Endodermal cell (in vitro differentiated cells): ENCODE data around the gene PCBP3. TPM values are rescaled to one million over a fixed set of nuclear protein-coding genes. Genes with fewer than 3 reads are reported as not detected.

Source experiments
- DNase-seq: peaks from one replicate; pipeline ENCODE4 v3.0.0-alpha.2; 2017
- H3K27ac ChIP-seq: 2 replicates; pipeline ENCODE4 v1.5.1; 2013; ENCODE audit warnings: mild to moderate bottlenecking, low read depth, low read length, moderate library complexity
- H3K27me3 ChIP-seq: 2 replicates; pipeline ENCODE4 v1.6.1; 2013; ENCODE audit warnings: mild to moderate bottlenecking, low read length, moderate library complexity; ENCODE audit not compliant: insufficient read depth, control insufficient read depth, poor library complexity, severe bottlenecking
- H3K36me3 ChIP-seq: 2 replicates; pipeline ENCODE4 v1.7.0; 2013; ENCODE audit warnings: mild to moderate bottlenecking, low read length, moderate library complexity; ENCODE audit not compliant: control insufficient read depth, insufficient read depth
- H3K4me1 ChIP-seq: one replicate; pipeline ENCODE4 v1.7.0; 2013; ENCODE audit warnings: low read length; ENCODE audit not compliant: control insufficient read depth, insufficient read depth
- H3K4me3 ChIP-seq: 2 replicates; pipeline ENCODE4 v1.5.1; 2013; ENCODE audit warnings: mild to moderate bottlenecking, low read length, moderate library complexity
- H3K9ac ChIP-seq: 2 replicates; pipeline ENCODE4 v1.6.1; 2013; ENCODE audit warnings: mild to moderate bottlenecking, low read length, moderate library complexity; ENCODE audit not compliant: poor library complexity, severe bottlenecking; ENCODE audit errors: extremely low read depth
- H3K9me3 ChIP-seq: 2 replicates; pipeline ENCODE4 v1.6.1; 2013; ENCODE audit warnings: mild to moderate bottlenecking, low read length, moderate library complexity; ENCODE audit not compliant: control insufficient read depth
- H3K27ac Mint-ChIP-seq: 2 replicates; pipeline ENCODE4 v1.8.0; 2020; ENCODE audit warnings: mixed read lengths
- H3K27me3 Mint-ChIP-seq: 2 replicates; pipeline ENCODE4 v1.8.0; 2021; ENCODE audit warnings: mild to moderate bottlenecking, mixed read lengths; ENCODE audit not compliant: insufficient read depth
- H3K36me3 Mint-ChIP-seq: 2 replicates; pipeline ENCODE4 v1.8.0; 2020; ENCODE audit warnings: low read depth, mixed read lengths
- H3K4me1 Mint-ChIP-seq: 2 replicates; pipeline ENCODE4 v1.8.0; 2020; ENCODE audit warnings: mixed read lengths
- H3K4me3 Mint-ChIP-seq: 2 replicates; pipeline ENCODE4 v1.8.0; 2020; ENCODE audit warnings: mild to moderate bottlenecking, moderate library complexity, mixed read lengths
- H3K9me3 Mint-ChIP-seq: 2 replicates; pipeline ENCODE4 v1.8.0; 2020; ENCODE audit warnings: mild to moderate bottlenecking, mixed read lengths
- CTCF ChIP-seq: fragments of 200-600 bp; sonication (generic); conservative IDR thresholded peaks from 2 replicates; pipeline ENCODE4 v1.5.0; 2021; ENCODE audit warnings: antibody characterized with exemption, mild to moderate bottlenecking
- WGBS, 2 experiments: methylation state at CpG; one replicate each; pipeline versions ENCODE4 v1.1.5 to v1.1.7; 2013; ENCODE audit warnings: missing lambda C conversion rate in 2 of 2, mixed read lengths in 1 of 2; ENCODE audit not compliant: insufficient coverage in 1 of 2, insufficient read length in 1 of 2; 5-methylcytosine and 5-hydroxymethylcytosine counted together
- total RNA-seq, 2 donors: library from RNA; stranded (reverse); fragmentation: NEBNext Ultra II Directional in 1 of 2; extraction: Animal tissue kit (Norgen Biotek cat#: 25700) in 1 of 2; gene quantifications; 2 replicates in 1 of 2; 3 replicates in 1 of 2; pipeline ENCODE4 v1.2.1, GENCODE V29; 2021

Gene PCBP3
- total RNA-seq, 2 donors from 2014 or later, result 2.1 to 10.6 TPM

- Mint-ChIP-seq H3K27me3 (no peaks in the 10 kb centered on the region), H3K27ac (no peak overlapping the region), H3K4me3 (no peak overlapping the region), H3K9me3 (no peaks in the 10 kb centered on the region), H3K36me3 (no peaks in the 10 kb centered on the region), H3K4me1 (no peaks in the 10 kb centered on the region)
- no peak overlapping the region for H3K9ac ChIP-seq
- H3K4me3 ChIP-seq, result no peak overlapping the region
- TF ChIP-seq CTCF, result no peak
- 94 to 96% methylated on average over 5 to 9 of the region's 9 CpGs for WGBS, 2 experiments
- no peaks in the 10 kb centered on the region for H3K9me3 ChIP-seq
- DNase-seq, result no peak
- H3K27me3 ChIP-seq, result no peaks in the 10 kb centered on the region
- H3K4me1 ChIP-seq, result no peaks in the 10 kb centered on the region
- no peaks in the 10 kb centered on the region for H3K36me3 ChIP-seq
- H3K27ac ChIP-seq, result no peak overlapping the region
Observed at GRCh38 chr21:45764792-45765191, 121.3 kb downstream of the PCBP3 start.

- H3K36me3 ChIP-seq, result no peaks in the 10 kb centered on the region
- no peaks in the 10 kb centered on the region for H3K27me3 Mint-ChIP-seq
- no peak for DNase-seq
- no peak overlapping the region for H3K4me3 ChIP-seq
- no peaks in the 10 kb centered on the region for H3K36me3 Mint-ChIP-seq
- no peak overlapping the region for H3K27ac ChIP-seq
- no peak overlapping the region for H3K9ac ChIP-seq
- no peaks in the 10 kb centered on the region for H3K9me3 ChIP-seq
- H3K4me3 Mint-ChIP-seq, result no peak overlapping the region
- no peak overlapping the region for H3K27ac Mint-ChIP-seq
- WGBS, 2 experiments, result 97 to 100% methylated on average over 4 to 12 of the region's 12 CpGs
- no peaks in the 10 kb centered on the region for H3K4me1 ChIP-seq
- no peaks in the 10 kb centered on the region for H3K4me1 Mint-ChIP-seq
- TF ChIP-seq CTCF, result no peak
- H3K27me3 ChIP-seq, result no peaks in the 10 kb centered on the region
- H3K9me3 Mint-ChIP-seq, result no peaks in the 10 kb centered on the region
Observed at GRCh38 chr21:45765375-45765774, 121.8 kb downstream of the PCBP3 start.

GRCh38 chr21:45766055-45766454 is 122.5 kb downstream of the PCBP3 start:
- Histone ChIP-seq H3K9ac (no peak overlapping the region), H3K9me3 (no peaks in the 10 kb centered on the region), H3K27me3 (no peaks in the 10 kb centered on the region), H3K36me3 (no peaks in the 10 kb centered on the region), H3K4me1 (no peaks in the 10 kb centered on the region), H3K27ac (no peak overlapping the region), H3K4me3 (no peak overlapping the region)
- Mint-ChIP-seq H3K27ac (no peak overlapping the region), H3K9me3 (no peaks in the 10 kb centered on the region), H3K4me1 (no peaks in the 10 kb centered on the region), H3K36me3 (no peaks in the 10 kb centered on the region), H3K4me3 (no peak overlapping the region), H3K27me3 (no peaks in the 10 kb centered on the region)
- no peak for DNase-seq
- TF ChIP-seq CTCF, result no peak
- 91 to 98% methylated on average over 5 to 14 of the region's 14 CpGs for WGBS, 2 experiments
